Central memory CD4-positive, alpha-beta T cell (primary cell): Measurements from ENCODE around the gene PTPN4.

Source experiments
- DNase-seq: peaks from one replicate; pipeline ENCODE4 v3.0.0; 2022

PTPN4 gene

DNA sequence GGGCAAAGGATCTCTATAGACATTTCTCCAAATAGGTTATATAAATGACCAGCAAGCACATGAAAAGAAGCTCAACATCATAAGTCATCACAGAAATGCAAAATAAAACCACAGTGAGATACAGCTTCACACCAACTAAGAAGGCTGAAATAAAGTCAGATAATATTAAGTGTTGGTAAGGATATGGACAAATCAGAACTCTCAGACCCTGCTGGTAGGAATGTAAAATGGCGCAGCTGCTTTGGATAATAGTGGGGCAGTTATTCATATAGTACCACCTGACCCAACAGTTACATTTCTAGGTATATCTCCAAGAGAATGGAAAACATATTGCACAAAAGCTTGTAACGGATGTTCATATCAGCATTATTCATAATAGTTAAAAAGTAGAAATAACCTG is 267.2 kb downstream of the PTPN4 start:
- no peak for DNase-seq

DNA sequence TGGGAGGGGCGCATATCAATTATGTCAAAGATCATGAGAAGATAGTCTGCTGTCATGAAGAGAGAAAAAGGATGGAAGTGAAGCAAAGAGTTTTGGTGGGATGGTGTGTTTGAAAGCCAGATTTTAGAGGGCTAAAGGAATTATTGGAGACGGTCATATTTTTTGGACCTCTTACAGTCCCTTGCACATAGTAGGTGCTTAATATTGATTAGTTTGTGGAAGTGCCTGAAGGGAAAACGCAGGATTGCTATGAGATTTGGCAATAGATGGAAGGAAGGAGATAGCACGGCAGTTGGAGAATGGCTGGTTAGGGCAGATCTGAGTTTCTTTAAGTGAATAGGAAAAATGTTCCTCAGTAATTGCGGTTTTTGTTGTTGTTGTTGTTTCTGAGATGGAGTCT is 269.1 kb downstream of the PTPN4 start:
- DNase-seq = no peak

DNA sequence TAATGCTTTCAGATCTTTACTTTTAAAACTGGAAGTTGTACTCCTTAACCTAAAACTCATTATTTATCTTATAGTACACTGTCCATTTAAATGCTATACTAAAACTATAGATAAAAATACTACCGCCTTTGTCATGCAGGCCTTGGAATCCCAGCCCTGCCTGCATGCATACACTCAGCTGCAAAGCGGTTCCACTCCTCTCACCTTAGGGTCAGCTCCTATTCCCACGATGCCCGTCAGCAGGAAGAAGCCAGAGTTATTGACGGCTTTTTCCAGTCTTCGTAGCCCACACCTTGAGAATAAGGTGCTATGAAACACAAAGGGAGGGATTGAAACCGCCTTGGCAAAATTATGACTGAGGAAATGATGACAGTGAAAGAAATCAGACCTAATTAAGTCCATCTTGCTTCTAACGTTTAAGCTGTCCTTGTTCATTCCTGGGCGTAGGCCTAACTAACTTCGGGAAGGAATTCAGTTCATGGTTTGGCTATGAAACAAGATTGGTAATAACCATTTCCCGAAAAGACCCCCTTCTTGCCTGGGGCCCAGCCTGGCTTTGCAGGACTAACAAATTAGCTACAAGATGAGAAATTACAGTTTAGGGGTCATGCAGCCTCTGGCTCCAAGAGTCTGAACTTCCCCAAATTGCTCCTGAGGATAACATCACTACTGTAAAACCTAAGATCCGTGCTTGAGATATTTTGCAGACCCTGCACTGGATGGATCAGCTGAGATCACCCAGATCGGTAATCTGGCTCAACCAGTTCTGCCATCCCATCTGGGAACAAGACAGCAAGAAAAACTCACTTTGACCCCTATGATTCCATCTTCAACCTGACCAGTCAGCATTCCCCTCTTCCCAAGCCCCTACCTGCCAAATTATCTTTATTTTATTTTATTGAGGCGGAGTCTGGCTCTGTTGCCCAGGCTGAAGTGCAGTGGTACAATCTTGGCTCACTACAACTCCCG is 270.2 kb downstream of the PTPN4 start:
- DNase-seq = no peak

DNA sequence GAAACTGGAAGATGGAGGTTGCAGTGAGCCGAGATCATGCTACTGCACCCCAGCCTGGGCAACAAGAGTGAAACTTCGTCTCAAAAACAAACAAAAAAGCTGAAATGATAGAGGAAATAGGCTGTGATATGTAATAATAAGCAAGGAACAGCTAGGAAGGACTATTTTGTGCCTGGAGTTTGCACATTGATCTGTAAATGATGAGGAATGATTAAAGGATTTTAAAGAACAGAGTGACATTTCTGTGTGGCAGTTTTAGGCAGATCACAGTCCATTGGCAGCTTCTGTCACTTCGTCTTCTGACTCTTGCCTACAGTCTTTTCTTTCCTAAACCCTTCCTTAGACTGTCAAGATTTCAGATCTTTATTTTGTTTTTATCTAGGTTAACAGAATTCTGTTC is 272.6 kb downstream of the PTPN4 start:
- no peak for DNase-seq
